Activated CD8-positive, alpha-beta T cell treated with anti-CD3 and anti-CD28 coated beads for 36 hours (primary cell): ENCODE data around the gene PWWP2B. TPM values are rescaled to one million over a fixed set of nuclear protein-coding genes. Genes with fewer than 3 reads are reported as not detected.

Experiments used
- ATAC-seq: fragments of 200-7000 bp; cut with Tn5 transposase; one replicate; pipeline ENCODE4 v1.10.0; 2021; ENCODE audit warnings: mild to moderate bottlenecking, moderate library complexity
- CTCF ChIA-PET: fragments of 350-600 bp; sonication (Branson Sonifier 250); formaldehyde crosslinking; loops from one replicate; lab custom pipeline; 2021; ENCODE audit warnings: antibody characterized with exemption; lab: Charles Lee
- POLR2A ChIA-PET: fragments of 350-600 bp; sonication (Branson Sonifier 250); formaldehyde crosslinking; loops from one replicate; lab custom pipeline; 2021; ENCODE audit warnings: antibody characterized with exemption; lab: Charles Lee
- DNase-seq: peaks from one replicate; pipeline ENCODE4 v3.0.0-alpha.2; 2020
- H3K27ac Mint-ChIP-seq: one replicate; pipeline ENCODE4 v1.8.0; 2021; ENCODE audit warnings: mild to moderate bottlenecking, mixed read lengths
- H3K27me3 Mint-ChIP-seq: one replicate; pipeline ENCODE4 v1.8.0; 2021; ENCODE audit warnings: mixed read lengths
- H3K36me3 Mint-ChIP-seq: one replicate; pipeline ENCODE4 v1.8.0; 2021; ENCODE audit warnings: low read depth, mixed read lengths
- H3K4me1 Mint-ChIP-seq: one replicate; pipeline ENCODE4 v1.8.0; 2021; ENCODE audit warnings: low read depth, mixed read lengths
- H3K4me3 Mint-ChIP-seq: one replicate; pipeline ENCODE4 v1.8.0; 2021; ENCODE audit warnings: mild to moderate bottlenecking, moderate library complexity, mixed read lengths
- H3K9me3 Mint-ChIP-seq: one replicate; pipeline ENCODE4 v1.8.0; 2021; ENCODE audit warnings: mixed read lengths
- CTCF ChIP-seq: fragments of 200-600 bp; IDR thresholded peaks from one replicate; pipeline ENCODE4 v1.8.0; 2022; ENCODE audit warnings: antibody characterized with exemption, mild to moderate bottlenecking
- intact Hi-C: fragments of 100-400 bp; cut with micrococcal nuclease; formaldehyde crosslinking; loops from one replicate; pipeline ENCODE4 v1.10.0; 2022
- total RNA-seq, 2 experiments: library from RNA; stranded (reverse); gene quantifications; one replicate each; pipeline ENCODE4 v1.2.3, GENCODE V29; 2021

Gene PWWP2B
- total RNA-seq, 2 experiments from 2014 or later = 6.0 to 6.6 TPM

DNA sequence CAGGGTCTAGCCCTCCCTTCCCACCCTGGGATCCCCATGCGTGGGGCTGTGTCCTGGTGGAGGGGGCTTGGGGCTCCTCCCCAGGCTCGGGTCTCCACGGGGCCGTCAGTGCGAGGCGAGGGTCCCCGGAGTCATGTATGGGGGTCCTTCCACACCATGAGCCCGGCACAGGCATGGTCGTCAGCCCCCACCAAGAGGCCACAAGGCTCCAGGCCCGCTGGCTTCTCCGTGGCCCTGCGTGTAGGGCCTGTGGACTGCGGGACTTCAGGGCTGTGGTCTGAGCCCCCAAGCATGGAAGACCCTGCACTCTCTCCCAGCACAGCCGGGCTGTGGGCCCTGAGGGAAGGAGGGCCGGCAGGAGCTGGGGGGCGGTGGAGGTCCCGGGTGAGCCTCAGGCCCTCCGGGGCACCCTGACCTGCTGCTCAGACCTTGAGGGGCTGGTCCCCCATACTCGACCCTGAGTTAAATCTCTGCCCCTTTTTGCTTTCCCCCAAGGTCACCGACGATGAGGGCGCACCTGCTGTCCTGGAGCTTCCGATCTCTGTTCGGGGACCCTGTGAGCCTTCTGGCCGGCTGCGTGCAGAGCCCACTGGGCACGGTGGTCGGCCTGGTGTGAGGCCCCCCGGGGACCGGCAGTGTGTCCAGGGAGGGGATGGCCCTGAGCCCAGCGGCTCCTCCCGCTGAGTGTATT lies 19.7 kb downstream of the PWWP2B start:
- no peak for TF ChIP-seq CTCF
- no peaks in the 10 kb centered on the region for H3K36me3 Mint-ChIP-seq
- intact Hi-C loops = no loop called here
- DNase-seq (no peak), ATAC-seq (no peak)
- no peaks in the 10 kb centered on the region for H3K9me3 Mint-ChIP-seq
- H3K4me3 Mint-ChIP-seq = no peak overlapping the region
- peaks cover 11% of the 10 kb centered on the region for H3K4me1 Mint-ChIP-seq
- ChIA-PET POLR2A (no interaction called here), CTCF (no interaction called here)
- H3K27ac Mint-ChIP-seq = no peak overlapping the region
- no peaks in the 10 kb centered on the region for H3K27me3 Mint-ChIP-seq

- H3K9me3 Mint-ChIP-seq = no peaks in the 10 kb centered on the region
- H3K27me3 Mint-ChIP-seq = no peaks in the 10 kb centered on the region
- H3K36me3 Mint-ChIP-seq = no peaks in the 10 kb centered on the region
- H3K4me3 Mint-ChIP-seq = no peak overlapping the region
- intact Hi-C loops = no loop called here
- no peak overlapping the region for H3K27ac Mint-ChIP-seq
- ChIA-PET POLR2A (no interaction called here), CTCF (no interaction called here)
- ATAC-seq (no peak), DNase-seq (no peak)
- peaks cover 14% of the 10 kb centered on the region for H3K4me1 Mint-ChIP-seq
- no peak for TF ChIP-seq CTCF
Measured at GRCh38 chr10:132417257-132417910, 20.4 kb downstream of the PWWP2B start.

- DNase-seq (no peak), ATAC-seq (no peak)
- no peak overlapping the region for H3K27ac Mint-ChIP-seq
- POLR2A ChIA-PET = no interaction called here
- CTCF ChIA-PET = no interaction called here
- no peaks in the 10 kb centered on the region for H3K27me3 Mint-ChIP-seq
- peaks cover 21% of the 10 kb centered on the region for H3K4me1 Mint-ChIP-seq
- H3K9me3 Mint-ChIP-seq = no peaks in the 10 kb centered on the region
- TF ChIP-seq CTCF = no peak
- no peak overlapping the region for H3K4me3 Mint-ChIP-seq
- H3K36me3 Mint-ChIP-seq = no peaks in the 10 kb centered on the region
- intact Hi-C loops = no loop called here
Measured at GRCh38 chr10:132417957-132418441, 21.0 kb downstream of the PWWP2B start.

DNA sequence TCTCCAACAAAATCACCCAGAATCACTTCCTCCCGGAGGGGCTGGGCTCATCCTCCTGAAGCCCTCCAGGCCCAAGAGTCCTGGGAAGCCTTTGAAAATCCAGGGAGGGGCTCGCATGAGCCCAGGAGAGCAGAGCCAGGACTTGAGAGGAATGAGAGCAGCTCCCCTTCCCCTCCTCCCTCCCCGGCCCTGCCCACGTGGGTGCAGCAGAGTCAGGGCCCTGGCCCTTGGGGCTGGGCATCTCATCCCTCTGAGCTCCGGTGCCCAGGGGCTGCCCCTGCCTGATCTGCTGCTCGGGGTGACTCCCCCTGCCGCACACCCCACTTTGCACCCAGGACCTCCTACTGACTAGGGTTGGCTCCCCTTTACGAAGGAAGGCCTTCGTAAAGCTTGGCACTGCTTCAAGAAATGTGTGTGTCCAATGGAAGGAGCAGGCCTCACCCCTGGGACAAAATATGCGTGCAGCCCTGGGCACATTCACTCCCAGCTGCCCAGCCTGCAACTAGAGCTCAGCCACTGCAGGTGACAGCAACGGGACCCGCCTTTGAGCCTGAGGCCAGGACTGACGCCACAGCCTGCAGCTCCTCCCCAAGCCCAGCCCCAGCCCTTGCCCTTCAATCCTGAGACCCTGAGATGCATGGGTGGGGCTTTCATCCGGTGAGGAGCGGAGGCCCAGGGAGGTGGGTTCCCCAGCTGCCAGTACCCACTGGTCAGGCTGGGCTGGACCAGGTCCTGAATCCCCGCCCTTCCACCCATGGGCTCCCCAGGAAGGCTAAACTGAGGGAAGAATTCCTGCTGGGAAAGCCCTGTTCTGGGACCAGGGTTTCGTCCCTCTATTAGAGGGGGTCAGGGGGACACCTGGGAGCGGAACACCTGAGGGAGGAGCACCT lies 21.8 kb downstream of the PWWP2B start:
- ChIA-PET CTCF (interaction anchor here (0.9 to 1.4 kb wide), 2 partner anchors 28 to 58 kb away, joined by 3 to 5 read pairs; no protein-coding TSS in a partner anchor), POLR2A (interaction anchor here (1.3 to 1.4 kb wide), 2 partner anchors 20 to 28 kb away, joined by 3 to 5 read pairs; no protein-coding TSS in a partner anchor)
- TF ChIP-seq CTCF = no peak
- H3K27ac Mint-ChIP-seq = no peak overlapping the region
- H3K4me1 Mint-ChIP-seq = peaks cover 26% of the 10 kb centered on the region
- H3K4me3 Mint-ChIP-seq = no peak overlapping the region
- no peaks in the 10 kb centered on the region for H3K27me3 Mint-ChIP-seq
- ATAC-seq (no peak), DNase-seq (no peak)
- no peaks in the 10 kb centered on the region for H3K9me3 Mint-ChIP-seq
- no peaks in the 10 kb centered on the region for H3K36me3 Mint-ChIP-seq
- intact Hi-C loops = no loop called here
